GM21447 (cell line): Measurements from ENCODE around the gene GET4.
"Not testable (repeated sequence)": the region's sequence is repeated elsewhere in the genome, so short reads cannot be mapped to it uniquely, and the experiment has no call there.

ENCODE experiments used
- ATAC-seq: cut with Tn5 transposase; IDR thresholded peaks from one replicate; pipeline ENCODE4 v1.9.1; 2021; ENCODE audit not compliant: unreplicated experiment

GET4 gene

DNA sequence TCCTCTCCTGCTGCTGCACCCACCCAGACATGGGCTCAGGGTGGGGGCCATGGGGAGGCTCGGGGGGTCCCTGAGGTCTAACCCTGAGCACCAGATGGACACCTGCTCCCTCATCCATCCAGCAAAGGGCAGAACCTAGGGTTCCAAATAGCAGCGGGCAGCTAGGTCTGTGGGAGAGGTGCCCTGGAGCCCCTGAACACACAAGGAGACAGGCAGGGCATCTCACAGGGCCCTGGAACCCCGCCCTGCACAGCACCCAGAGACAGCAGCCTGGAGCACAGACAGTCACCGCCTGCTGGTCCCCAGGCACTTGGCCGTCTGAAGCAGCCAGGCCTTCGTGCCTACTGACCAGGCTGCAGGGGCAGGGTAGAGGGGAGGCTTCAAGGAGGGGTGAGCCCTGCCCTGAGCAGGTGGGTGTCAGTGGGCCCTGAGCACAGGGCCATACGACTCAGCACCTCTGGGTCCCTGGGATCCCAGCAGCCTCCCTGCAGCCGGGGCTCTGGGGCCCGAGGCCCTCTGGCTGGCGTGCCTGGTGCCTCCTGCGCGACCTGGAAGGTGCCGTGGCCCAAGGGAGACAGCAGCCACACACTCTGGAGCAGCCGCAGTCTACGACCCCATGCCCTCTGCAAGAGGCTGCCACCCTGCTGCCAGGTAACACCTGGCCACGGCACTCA lies 38.3 kb downstream of the GET4 start:
- ATAC-seq = no peak

GRCh38 chr7:915291-916218 lies 39.2 kb downstream of the GET4 start:
- ATAC-seq = no peak

DNA sequence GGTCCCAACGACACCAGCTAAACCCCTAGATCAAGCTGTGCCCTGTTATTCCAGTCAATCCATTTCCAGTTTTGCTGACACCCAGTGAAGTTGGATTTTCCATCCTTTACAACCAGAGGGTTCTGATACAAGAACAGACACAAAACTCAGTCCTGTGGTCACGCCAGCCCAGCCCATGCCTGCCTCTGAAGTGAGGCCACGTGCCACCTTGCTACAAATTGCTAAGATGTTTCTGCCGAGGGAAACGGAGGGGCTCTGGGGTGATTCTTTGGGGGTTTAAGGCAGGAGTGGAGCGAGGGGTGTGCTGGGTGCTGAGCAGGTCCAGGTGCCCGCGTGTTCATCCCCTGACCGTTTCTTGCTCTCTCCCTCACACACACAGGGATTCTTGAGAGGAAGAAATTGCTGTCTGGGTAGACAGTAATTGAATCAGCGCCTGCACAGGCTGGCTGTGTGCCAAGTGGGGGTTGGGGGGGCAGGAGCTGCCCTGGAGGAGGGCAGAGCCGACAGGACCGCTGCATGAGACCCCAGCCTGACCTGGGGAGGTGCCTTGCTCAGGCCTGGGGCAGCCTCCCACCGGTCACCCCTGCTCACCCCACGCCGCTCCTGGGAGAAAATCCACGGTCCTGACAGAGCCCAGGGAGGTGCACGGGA lies 40.1 kb downstream of the GET4 start:
- no peak for ATAC-seq

- ATAC-seq = no peak
Measured at GRCh38 chr7:917255-918117, 41.1 kb downstream of the GET4 start.

DNA sequence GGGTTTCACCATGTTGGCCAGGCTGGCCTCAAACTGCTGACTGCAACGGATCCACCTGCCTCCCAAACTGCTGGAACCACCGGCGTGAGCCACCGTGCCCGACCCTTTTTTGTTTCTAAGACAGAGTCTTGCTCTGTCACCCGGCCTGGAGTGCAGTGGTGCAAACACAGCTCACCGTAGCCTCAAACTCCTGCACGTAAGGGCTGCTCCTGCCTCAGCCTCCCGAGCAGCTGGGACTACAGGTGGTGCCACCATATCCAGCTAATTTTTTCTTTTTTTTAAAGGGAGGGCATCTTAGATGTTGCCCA lies 41.7 kb downstream of the GET4 start:
- no peak for ATAC-seq

DNA sequence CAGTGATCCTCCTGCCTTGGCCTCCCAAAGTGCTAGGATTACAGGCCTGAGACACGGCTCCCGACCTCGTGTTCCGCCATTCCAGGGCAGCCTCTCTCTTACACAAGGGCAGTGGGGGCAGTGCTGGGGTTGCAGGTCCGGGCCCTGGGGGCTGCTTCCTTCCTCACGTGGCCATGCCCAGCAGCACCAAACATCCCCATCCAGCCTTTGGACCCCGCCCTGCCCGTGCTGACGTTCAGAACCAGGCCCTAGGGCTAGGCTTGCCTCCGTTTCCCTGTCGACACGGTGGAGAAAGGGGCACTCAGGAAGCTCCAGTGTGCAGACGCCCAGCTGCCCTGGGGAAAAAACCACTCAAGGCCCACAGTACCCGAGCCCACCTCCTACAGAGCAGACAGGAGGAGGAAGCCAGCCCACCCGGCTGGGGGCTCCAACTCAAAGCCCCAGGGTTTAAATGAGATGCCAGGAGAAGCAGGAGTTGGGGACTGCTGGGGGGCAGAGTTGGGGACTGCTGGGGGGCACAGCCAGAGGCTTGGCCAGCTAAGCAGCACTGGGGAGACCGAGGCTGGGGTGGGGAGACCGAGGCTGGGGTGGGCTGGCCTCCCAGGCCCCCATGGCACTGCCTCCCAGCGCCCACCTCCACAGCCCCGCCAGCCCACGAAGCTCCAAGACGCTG lies 42.2 kb downstream of the GET4 start:
- no peak for ATAC-seq

- ATAC-seq = no peak
Measured at GRCh38 chr7:919114-919442, 42.7 kb downstream of the GET4 start.

DNA sequence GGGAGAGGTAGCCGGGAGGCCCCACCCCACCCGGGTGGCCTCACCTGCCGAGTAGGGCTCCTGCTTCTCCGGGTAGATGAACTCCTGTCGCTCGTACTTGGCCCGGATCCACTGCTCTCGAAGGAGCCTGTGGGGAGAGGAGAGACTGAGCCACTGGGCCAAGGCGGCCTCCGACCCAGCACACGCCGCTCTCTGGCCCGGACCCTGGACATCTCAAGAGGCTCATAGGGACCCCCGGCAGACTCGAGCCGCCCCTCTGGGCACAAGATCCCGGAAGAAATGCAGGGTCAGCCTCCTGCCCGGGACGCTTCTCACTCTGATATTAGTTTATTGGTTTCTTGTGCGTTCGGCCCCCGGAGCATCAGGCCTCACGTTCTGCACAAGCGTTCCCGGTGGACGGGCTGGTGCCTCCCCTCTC lies 43.6 kb downstream of the GET4 start:
- no peak for ATAC-seq

- no peak for ATAC-seq
Measured at GRCh38 chr7:920351-921070, 44.2 kb downstream of the GET4 start.

GRCh38 chr7:921071-921461 lies 44.7 kb downstream of the GET4 start:
- no peak for ATAC-seq

- ATAC-seq = no peak
Measured at GRCh38 chr7:921581-922333, 45.4 kb downstream of the GET4 start.

DNA sequence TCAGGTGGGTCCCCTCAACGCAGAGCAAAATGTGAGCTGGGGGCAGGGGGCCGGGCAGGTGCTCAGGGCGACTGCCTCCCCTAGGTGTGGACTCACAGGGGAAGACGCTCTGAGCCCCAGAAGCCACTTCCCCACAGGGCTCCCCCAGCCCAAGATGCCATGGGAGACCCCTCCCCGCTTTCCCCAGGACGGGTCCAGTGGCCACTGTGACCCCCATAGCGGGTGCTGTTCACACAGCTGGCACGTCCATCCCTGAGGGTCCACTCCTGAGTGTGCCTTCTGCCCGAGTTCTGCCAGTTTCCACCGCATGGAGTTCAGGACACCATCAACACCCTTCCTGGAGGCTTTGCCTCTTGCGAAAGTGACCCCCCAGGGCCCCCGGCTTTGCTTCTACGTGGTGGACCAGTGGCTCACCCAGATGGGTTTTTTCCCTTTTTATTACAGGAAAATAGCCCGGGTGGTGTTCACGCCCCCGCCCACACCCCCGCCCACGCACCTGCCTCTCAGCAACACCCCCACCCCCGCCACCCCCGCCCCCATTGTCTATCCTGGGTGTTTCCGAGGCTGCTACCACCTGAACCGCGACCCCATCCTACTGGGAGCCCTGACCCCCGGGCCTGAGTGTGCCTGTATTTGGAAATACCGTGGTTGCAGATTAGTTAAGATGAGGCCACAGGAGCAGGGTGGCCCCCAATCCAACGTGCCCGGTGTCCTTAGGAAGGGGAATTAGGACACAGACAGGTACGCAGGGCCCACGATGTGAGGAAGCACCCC lies 46.2 kb downstream of the GET4 start:
- peak; percentile 1 for ATAC-seq

- peak; percentile 77 for ATAC-seq
Measured at GRCh38 chr7:923108-924041, 47.0 kb downstream of the GET4 start.

DNA sequence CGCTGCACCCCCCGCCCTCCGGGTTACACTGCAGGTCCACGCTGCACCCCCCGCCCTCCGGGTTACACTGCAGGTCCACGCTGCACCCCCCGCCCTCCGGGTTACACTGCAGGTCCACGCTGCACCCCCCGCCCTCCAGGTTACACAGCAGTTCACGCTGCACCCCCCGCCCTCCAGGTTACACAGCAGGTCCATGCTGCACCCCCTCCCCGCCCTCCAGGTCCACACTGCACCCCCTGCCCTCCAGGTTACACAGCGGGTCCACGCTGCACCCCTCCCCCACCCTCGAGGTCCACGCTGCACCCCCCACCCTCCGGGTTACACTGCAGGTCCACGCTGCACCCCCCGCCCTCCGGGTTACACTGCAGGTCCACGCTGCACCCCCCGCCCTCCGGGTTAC lies 47.7 kb downstream of the GET4 start:
- not testable (repeated sequence) for ATAC-seq

GRCh38 chr7:924541-925231 lies 48.3 kb downstream of the GET4 start:
- peak; percentile 48 for ATAC-seq

- ATAC-seq = no peak
Measured at GRCh38 chr7:925601-926000, 49.2 kb downstream of the GET4 start.
